ENCODE results near the gene TUBA1C. TPM values are rescaled to one million over a fixed set of nuclear protein-coding genes. Genes with fewer than 3 reads are reported as not detected.

TUBA1C gene
- total and polyA plus RNA-seq, 9 of the 15 experiments (the other 6 are each of a cell fraction or from before 2014, with no cell fraction given), result 755 to 3,012 (median 914) TPM

GRCh38 chr12:49264873-49265792 is at the start of gene TUBA1C (continued):
- TF ChIP-seq ZNF407 (IDR thresholded peaks at IDR 0.05; ENCODE audit: low read depth) (no peak), TAF1 (IDR thresholded peaks at IDR 0.05; ENCODE audit: control insufficient read depth, extremely low read depth, insufficient read depth, low read length, severe bottlenecking) (peak; percentile 99), COPS2 (conservative IDR thresholded peaks at IDR 0.05) (no peak), AFF4 (CRISPR knock-in tag; IDR thresholded peaks at IDR 0.05) (peak; percentile 99), THRAP3 (IDR thresholded peaks at IDR 0.05; ENCODE audit: borderline replicate concordance) (peak; percentile 46; the same call in 1 of the 2 replicates), TCF7L2 (IDR thresholded peaks at IDR 0.05; ENCODE audit: low read depth, low read length) (no peak), ZBTB33 (CRISPR knock-in tag; IDR thresholded peaks at IDR 0.05) (no peak; the same call in 1 of the 2 replicates), OTX1 (CRISPR knock-in tag; IDR thresholded peaks at IDR 0.05) (0 out of 2 replicates have a peak, but pooled peaks have one; percentile 15), FOS (IDR thresholded peaks at IDR 0.05; ENCODE audit: extremely low read depth, insufficient read length) (peak; percentile 47), GABPB2 (CRISPR knock-in tag; conservative IDR thresholded peaks at IDR 0.05) (no peak), ZNF511 (CRISPR knock-in tag; IDR thresholded peaks at IDR 0.05) (peak; percentile 85)

Measured in K562 (cell line).